BE2C (cell line): ENCODE results near the gene AMN.
"Not testable (repeated sequence)": the region's sequence is repeated elsewhere in the genome, so short reads cannot be mapped to it uniquely, and the experiment has no call there.

Experiments
- DNase-seq: peaks from one replicate; pipeline ENCODE4 v3.0.0-alpha.2; 2020
- H3K27me3 ChIP-seq: fragments of 250-450 bp; sonication (Bioruptor Pico); 2 replicates; pipeline ENCODE4 v1.5.1; 2020; ENCODE audit warnings: mild to moderate bottlenecking
- H3K36me3 ChIP-seq: fragments of 250-450 bp; sonication (Bioruptor Pico); 2 replicates; pipeline ENCODE4 v1.5.1; 2020; ENCODE audit warnings: mild to moderate bottlenecking
- H3K4me1 ChIP-seq: fragments of 250-450 bp; sonication (Bioruptor Pico); 2 replicates; pipeline ENCODE4 v1.5.1; 2020
- H3K4me3 ChIP-seq: 2 replicates; pipeline ENCODE4 v1.5.1; 2011; ENCODE audit warnings: low read depth, low read length
- H3K9me3 ChIP-seq: fragments of 250-450 bp; sonication (Bioruptor Pico); 2 replicates; pipeline ENCODE4 v1.5.1; 2020
- CTCF ChIP-seq: IDR thresholded peaks from 2 replicates; pipeline ENCODE4 v1.5.1; 2012; ENCODE audit warnings: mild to moderate bottlenecking, low read depth, low read length

Gene AMN

GRCh38 chr14:102924632-102925588 lies 2.4 kb downstream of the AMN start:
- DNase-seq = peak; percentile 5
- Histone ChIP-seq H3K9me3 (no peaks in the 10 kb centered on the region), H3K4me3 (no peak overlapping the region), H3K27me3 (peaks cover 43% of the 10 kb centered on the region), H3K36me3 (no peaks in the 10 kb centered on the region), H3K4me1 (no peaks in the 10 kb centered on the region)
- peak; percentile 23 for TF ChIP-seq CTCF

DNA sequence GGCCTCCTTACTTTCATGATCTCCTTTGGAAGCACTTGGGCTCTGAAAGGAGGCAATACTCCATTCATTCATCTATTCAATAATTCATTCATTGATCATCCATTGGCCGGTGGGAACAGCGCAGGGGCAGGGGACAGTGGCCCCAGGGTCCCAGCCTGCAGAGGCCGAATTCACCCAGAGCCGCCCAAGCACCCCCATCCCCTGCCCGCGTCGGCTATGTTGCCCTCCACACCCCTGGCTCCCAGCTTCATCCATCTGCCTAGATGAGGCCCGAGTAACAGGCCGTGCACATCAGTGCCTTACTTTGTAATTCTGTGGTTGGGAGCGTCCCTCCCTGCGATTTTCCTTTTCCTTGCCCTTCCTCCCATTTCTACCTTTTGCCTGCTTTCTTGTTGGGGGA lies 3.2 kb downstream of the AMN start:
- Histone ChIP-seq H3K4me1 (no peaks in the 10 kb centered on the region; the same call in 1 of the 2 replicates), H3K27me3 (peaks cover 50% of the 10 kb centered on the region)

DNA sequence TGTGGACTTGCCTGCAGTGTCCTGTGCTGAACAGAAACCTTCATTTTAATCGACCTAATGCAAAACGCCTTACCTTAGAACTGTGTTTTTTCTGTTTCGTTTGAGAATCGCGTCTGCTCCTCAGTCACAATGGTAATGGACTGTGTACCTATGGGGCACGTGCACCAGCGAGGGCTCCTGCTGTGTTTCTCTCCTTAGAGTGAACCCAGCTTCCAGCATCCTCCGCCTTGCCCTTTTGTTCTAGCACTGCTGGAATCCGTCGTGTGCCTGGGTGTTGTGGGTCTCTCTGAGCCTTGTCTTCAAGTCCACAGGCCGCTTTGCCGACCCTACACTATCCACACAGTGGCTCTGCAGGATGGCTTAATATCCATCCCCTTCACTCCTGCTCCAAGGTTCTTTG lies 3.6 kb downstream of the AMN start:
- peak; percentile 3 for DNase-seq
- no peak for TF ChIP-seq CTCF
- Histone ChIP-seq H3K4me3 (no peak overlapping the region), H3K9me3 (no peaks in the 10 kb centered on the region), H3K36me3 (no peaks in the 10 kb centered on the region), H3K4me1 (no peaks in the 10 kb centered on the region; the same call in 1 of the 2 replicates), H3K27me3 (peaks cover 51% of the 10 kb centered on the region)

More for the DNA sequence above, 3.2 kb downstream of the AMN start:
- no peak for DNase-seq
- no peaks in the 10 kb centered on the region for H3K36me3 ChIP-seq
- no peaks in the 10 kb centered on the region for H3K9me3 ChIP-seq
- no peak for TF ChIP-seq CTCF
- no peak overlapping the region for H3K4me3 ChIP-seq

GRCh38 chr14:102926840-102927239 lies 4.4 kb downstream of the AMN start:
- not testable (repeated sequence) for H3K4me1 ChIP-seq, DNase-seq, H3K36me3 ChIP-seq, H3K9me3 ChIP-seq, H3K4me3 ChIP-seq
- peaks cover 50% of the 10 kb centered on the region for H3K27me3 ChIP-seq

DNA sequence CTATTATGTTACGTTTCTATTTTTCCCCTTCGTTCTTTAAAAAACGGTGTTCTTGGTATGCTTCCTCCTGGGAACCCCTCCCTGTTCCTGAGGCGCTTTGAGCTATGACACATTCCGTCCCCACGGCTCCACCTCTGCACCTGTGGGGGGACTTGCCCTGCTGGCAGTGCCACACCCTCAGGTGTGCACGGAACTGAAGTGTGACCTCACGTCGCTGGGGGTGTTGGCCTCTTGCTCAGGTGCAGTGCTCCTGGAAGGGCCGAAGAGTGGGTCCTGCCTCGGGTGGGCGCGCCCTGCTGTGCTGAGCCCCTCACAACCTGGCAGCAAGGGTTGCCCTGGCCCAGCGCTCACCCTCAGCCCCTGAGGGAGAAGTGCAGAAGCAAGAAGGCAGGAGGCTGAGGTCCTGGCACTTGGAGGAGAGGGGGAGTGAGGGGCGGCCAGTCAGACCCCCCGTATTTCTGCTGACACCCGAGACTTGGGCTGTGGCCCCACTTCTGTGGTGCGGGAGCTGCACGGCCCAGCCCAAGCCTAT lies 4.9 kb downstream of the AMN start:
- Histone ChIP-seq H3K36me3 (no peaks in the 10 kb centered on the region), H3K4me1 (no peaks in the 10 kb centered on the region; the same call in 1 of the 2 replicates), H3K4me3 (no peak overlapping the region), H3K27me3 (peaks cover 44% of the 10 kb centered on the region), H3K9me3 (no peaks in the 10 kb centered on the region)
- no peak for DNase-seq
- no peak for TF ChIP-seq CTCF

DNA sequence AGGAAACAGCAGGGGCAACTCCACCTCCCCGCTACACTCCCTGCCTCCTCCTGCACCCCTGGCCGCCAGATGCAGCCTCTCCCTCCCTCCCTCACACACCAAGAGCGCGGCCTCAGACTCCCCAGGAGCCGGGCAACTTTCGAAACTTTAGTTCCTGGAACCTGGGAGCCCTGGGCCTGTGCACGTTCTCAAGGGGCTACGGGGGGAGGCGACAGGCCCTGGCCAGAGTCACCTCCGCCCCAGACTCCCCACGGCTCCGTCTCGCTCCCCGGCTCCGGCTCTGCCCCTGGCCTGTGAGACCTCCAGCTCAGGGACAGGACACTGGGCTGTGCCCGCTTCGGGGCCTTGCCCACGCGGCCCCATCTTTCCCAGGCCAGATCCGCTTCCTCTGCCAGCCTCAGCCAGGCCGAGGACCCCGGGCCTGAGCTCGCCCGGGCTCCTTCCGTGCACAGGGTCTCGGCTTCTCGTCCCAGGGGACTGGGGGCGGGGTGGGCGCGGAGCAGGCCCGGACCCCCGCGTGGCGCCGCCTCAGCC lies 5.5 kb downstream of the AMN start:
- H3K4me1 ChIP-seq = no peaks in the 10 kb centered on the region; the same call in 1 of the 2 replicates
- H3K36me3 ChIP-seq = peaks cover under 1% of the 10 kb centered on the region; the same call in 1 of the 2 replicates
- DNase-seq = no peak
- no peak overlapping the region; the same call in 1 of the 2 replicates for H3K4me3 ChIP-seq
- peaks cover 39% of the 10 kb centered on the region for H3K27me3 ChIP-seq
- no peaks in the 10 kb centered on the region for H3K9me3 ChIP-seq
- no peak for TF ChIP-seq CTCF
